Panc1 (cell line): ENCODE measurements around the gene ADIPOR2. TPM values are rescaled to one million over a fixed set of nuclear protein-coding genes. Genes with fewer than 3 reads are reported as not detected.

Experiments used
- ATAC-seq: fragments of 200-7000 bp; cut with Tn5 transposase; 2 replicates; pipeline ENCODE4 v1.9.1; 2020; ENCODE audit warnings: mild to moderate bottlenecking, moderate library complexity
- BruUV-seq: library from RNA; stranded (reverse); fragments of 400-500 nt; replicated peaks from 2 replicates; lab custom pipeline; 2021; lab: Mats Ljungman, UMichigan
- CTCF ChIA-PET: fragments of 300-600 bp; sonication (Branson Sonifier 250); formaldehyde crosslinking; loops from one replicate; lab custom pipeline; 2022; ENCODE audit warnings: antibody characterized with exemption; lab: Charles Lee
- POLR2A ChIA-PET: fragments of 300-600 bp; sonication (Branson Sonifier 250); formaldehyde crosslinking; loops from one replicate; lab custom pipeline; 2022; ENCODE audit warnings: antibody characterized with exemption; lab: Charles Lee
- DNase-seq: peaks from one replicate; pipeline ENCODE4 v3.0.0-alpha.2; 2010; ENCODE audit warnings: low read depth, low spot score
- H3K27ac ChIP-seq: 2 replicates; pipeline ENCODE4 v1.5.1; 2011; ENCODE audit warnings: mild to moderate bottlenecking, low read length, inconsistent platforms
- H3K27me3 ChIP-seq: fragments of 200-500 bp; sonication (Bioruptor generic); 2 replicates; pipeline ENCODE4 v1.6.0; 2014; ENCODE audit warnings: low read length, inconsistent platforms; ENCODE audit not compliant: control insufficient read depth, insufficient read depth
- H3K36me3 ChIP-seq: fragments of 200-500 bp; sonication (Bioruptor generic); 2 replicates; pipeline ENCODE4 v1.5.1; 2014; ENCODE audit warnings: inconsistent platforms, mild to moderate bottlenecking, low read length, moderate library complexity; ENCODE audit not compliant: control insufficient read depth, insufficient read depth
- H3K4me1 ChIP-seq: 2 replicates; pipeline ENCODE4 v1.5.1; 2011; ENCODE audit warnings: inconsistent platforms, mild to moderate bottlenecking, low read length, moderate library complexity; ENCODE audit not compliant: control insufficient read depth, insufficient read depth
- H3K4me3 ChIP-seq, 2 experiments: 2 replicates each; pipeline ENCODE4 v1.5.1; 2011 to 2012; ENCODE audit warnings: low read depth in 2 of 2, low read length in 2 of 2, mild to moderate bottlenecking in 2 of 2, inconsistent platforms in 1 of 2, moderate library complexity in 1 of 2
- H3K9me3 ChIP-seq: fragments of 200-500 bp; sonication (Bioruptor generic); 2 replicates; pipeline ENCODE4 v1.5.1; 2014; ENCODE audit warnings: low read depth, mild to moderate bottlenecking, inconsistent platforms, low read length, moderate library complexity; ENCODE audit not compliant: control insufficient read depth, insufficient read depth
- POLR2AphosphoS5 ChIP-seq: IDR thresholded peaks from 2 replicates; pipeline ENCODE4 v1.6.1; 2012; ENCODE audit warnings: mild to moderate bottlenecking, low read depth, low read length, moderate library complexity
- REST ChIP-seq, 2 experiments: IDR thresholded peaks; 2 replicates each; pipeline ENCODE4 v1.6.1; 2011 to 2012; ENCODE audit warnings: low read depth in 2 of 2, control low read depth in 1 of 2, low read length in 1 of 2, mild to moderate bottlenecking in 1 of 2, moderate library complexity in 1 of 2; ENCODE audit not compliant: insufficient read depth in 1 of 2
- SIN3A ChIP-seq: IDR thresholded peaks from 2 replicates; pipeline ENCODE4 v1.6.1; 2012; ENCODE audit warnings: low read depth, mild to moderate bottlenecking, low read length, moderate library complexity, borderline replicate concordance; ENCODE audit not compliant: insufficient read depth
- TCF7L2 ChIP-seq: IDR thresholded peaks from 2 replicates; pipeline ENCODE4 v1.6.1; 2011; ENCODE audit warnings: mild to moderate bottlenecking, low read depth, low read length, inconsistent platforms
- in situ Hi-C: cut with HindIII; loops from 2 replicates; pipeline ENCODE4 v1.10.0; 2016; ENCODE audit warnings: low sequenced_read_pairs, low pct_unique_long_range_greater_than_20kb
- intact Hi-C: fragments of 100-400 bp; cut with micrococcal nuclease; formaldehyde crosslinking; loops from one replicate; pipeline ENCODE4 v1.10.0; 2022; ENCODE audit not compliant: unreplicated experiment
- total RNA-seq: library from RNA; stranded (reverse); gene quantifications from one replicate; pipeline ENCODE4 v1.2.1, GENCODE V29; 2021; ENCODE audit not compliant: unreplicated experiment
- TF ChIP-seq, protein P1 (sequence below): fragments of 450-650 bp; IDR thresholded peaks from 2 replicates; pipeline ENCODE4 v1.5.1; 2017; ENCODE audit warnings: mild to moderate bottlenecking

Gene ADIPOR2
- total RNA-seq, 1 experiment from 2014 or later, result 76.0 TPM

DNA sequence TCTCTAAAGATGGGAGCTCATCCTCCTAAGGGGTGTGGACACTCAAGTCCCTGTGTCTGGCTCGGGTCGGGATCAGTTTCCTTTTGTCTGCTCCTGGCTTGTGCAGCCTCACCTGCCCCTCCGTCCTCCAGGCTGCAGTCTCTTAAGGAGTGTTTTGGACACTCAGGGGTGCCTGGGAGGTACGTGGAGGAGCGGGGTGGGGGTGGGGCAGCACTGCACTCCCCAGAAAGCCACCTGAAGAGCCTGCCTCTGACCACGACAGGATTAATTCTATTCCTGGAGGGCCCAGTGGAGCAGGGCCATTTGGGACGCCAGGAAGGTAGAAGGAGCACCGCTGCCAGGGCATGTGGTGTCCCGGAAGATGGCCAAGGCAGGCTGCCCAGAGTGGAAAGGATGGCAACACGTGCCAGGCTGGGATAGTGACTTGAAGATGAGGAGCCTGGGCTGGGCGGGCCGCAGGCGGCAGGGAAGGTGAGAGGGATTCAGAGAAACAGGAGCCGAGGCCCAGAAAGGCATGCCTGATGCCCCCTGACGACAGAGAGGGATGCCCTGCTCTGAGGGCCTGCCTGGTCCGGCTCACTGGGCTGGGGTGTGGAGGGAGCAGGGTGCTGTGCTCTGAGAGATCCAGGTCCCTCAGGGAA is 114.7 kb downstream of the ADIPOR2 start:
- no peak for TF ChIP-seq SIN3A
- no peak for TF ChIP-seq REST (IDR thresholded peaks at IDR 0.05; ENCODE audit: insufficient read depth in 1 of 2, low read depth in 2 of 2, low read length in 1 of 2)
- TF ChIP-seq, protein P1, sequence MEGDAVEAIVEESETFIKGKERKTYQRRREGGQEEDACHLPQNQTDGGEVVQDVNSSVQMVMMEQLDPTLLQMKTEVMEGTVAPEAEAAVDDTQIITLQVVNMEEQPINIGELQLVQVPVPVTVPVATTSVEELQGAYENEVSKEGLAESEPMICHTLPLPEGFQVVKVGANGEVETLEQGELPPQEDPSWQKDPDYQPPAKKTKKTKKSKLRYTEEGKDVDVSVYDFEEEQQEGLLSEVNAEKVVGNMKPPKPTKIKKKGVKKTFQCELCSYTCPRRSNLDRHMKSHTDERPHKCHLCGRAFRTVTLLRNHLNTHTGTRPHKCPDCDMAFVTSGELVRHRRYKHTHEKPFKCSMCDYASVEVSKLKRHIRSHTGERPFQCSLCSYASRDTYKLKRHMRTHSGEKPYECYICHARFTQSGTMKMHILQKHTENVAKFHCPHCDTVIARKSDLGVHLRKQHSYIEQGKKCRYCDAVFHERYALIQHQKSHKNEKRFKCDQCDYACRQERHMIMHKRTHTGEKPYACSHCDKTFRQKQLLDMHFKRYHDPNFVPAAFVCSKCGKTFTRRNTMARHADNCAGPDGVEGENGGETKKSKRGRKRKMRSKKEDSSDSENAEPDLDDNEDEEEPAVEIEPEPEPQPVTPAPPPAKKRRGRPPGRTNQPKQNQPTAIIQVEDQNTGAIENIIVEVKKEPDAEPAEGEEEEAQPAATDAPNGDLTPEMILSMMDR, result no peak
- TF ChIP-seq TCF7L2, result no peak
- TF ChIP-seq POLR2AphosphoS5, result no peak
- no TSS peak for BruUV-seq
- Histone ChIP-seq H3K27ac (no peak overlapping the region), H3K4me3 (no peak overlapping the region), H3K4me1 (no peaks in the 10 kb centered on the region), H3K36me3 (no peaks in the 10 kb centered on the region), H3K9me3 (no peaks in the 10 kb centered on the region), H3K27me3 (no peaks in the 10 kb centered on the region)
- CTCF ChIA-PET, result no interaction called here
- DNase-seq (no peak), ATAC-seq (no peak)
- POLR2A ChIA-PET, result no interaction called here
- in situ Hi-C loops, result no loop called here
- intact Hi-C loops, result no loop called here

DNA sequence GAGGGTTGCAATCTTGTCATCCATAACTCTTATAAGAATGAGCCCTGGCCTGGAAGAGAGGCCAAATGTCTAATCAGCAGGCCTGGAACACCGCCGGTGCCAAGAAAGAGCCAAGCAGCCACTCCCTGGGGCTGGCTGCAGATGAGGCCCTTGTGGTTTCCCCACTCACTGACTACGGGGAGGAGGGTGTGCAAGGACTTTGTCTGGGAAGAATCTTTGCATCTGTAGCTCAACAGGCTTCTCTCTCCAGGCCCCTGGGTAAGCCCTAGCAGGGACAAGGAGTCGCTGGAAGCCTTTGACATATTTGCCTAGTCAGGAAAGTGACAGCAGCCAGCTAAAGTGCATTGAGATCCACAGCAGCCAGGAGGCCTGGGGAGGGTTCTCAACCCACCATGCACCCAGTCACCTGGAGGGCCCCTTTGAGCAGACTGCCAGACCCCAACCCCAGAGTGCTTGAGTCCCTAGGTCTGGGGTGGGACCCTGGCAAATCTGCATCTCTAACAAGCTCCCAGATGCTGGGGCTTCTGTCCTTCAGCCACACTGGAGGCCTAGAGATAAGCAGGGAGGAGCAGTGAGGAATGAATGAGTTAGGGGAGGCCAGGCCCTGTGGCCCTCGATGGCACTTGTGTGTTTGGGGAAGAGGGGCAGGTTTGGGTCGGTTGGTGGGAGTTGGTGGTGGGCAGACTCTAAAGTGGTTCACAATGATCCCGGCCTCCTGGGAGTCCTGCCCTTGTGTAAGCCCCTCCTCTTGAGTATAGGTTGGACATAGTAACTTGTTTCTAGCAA is 115.6 kb downstream of the ADIPOR2 start:
- H3K4me3 ChIP-seq, result no peak overlapping the region
- ATAC-seq (no peak), DNase-seq (no peak)
- no TSS peak for BruUV-seq
- H3K27ac ChIP-seq, result no peak overlapping the region
- ChIA-PET POLR2A (no interaction called here), CTCF (interaction anchor here (1.1 kb wide), 1 partner anchor 133 kb away, joined by 3 read pairs; no protein-coding TSS in a partner anchor)
- in situ Hi-C loops, result no loop called here
- no peaks in the 10 kb centered on the region for H3K4me1 ChIP-seq
- intact Hi-C loops, result no loop called here
- H3K36me3 ChIP-seq, result no peaks in the 10 kb centered on the region
- no peaks in the 10 kb centered on the region for H3K27me3 ChIP-seq
- TF ChIP-seq REST (IDR thresholded peaks at IDR 0.05; ENCODE audit: insufficient read depth in 1 of 2, low read depth in 2 of 2, low read length in 1 of 2) (no peak), SIN3A (no peak), POLR2AphosphoS5 (no peak), TCF7L2 (no peak)
- TF ChIP-seq, protein P1, result no peak
- no peaks in the 10 kb centered on the region for H3K9me3 ChIP-seq
